CD4-positive, alpha-beta T cell (primary cell): ENCODE measurements around the gene ENKD1. TPM values are rescaled to one million over a fixed set of nuclear protein-coding genes. Genes with fewer than 3 reads are reported as not detected.
A peak's percentile ranks its signal among the peaks of the same experiment; 100 is the strongest.

Experiments used
- ATAC-seq: fragments of 200-7000 bp; cut with Tn5 transposase; one replicate; pipeline ENCODE4 v1.10.0; 2022; ENCODE audit warnings: mild to moderate bottlenecking; ENCODE audit not compliant: poor library complexity
- CTCF ChIA-PET: fragments of 350-600 bp; sonication (Branson Sonifier 250); formaldehyde crosslinking; loops from one replicate; lab custom pipeline; 2021; ENCODE audit warnings: antibody characterized with exemption, inconsistent platforms; lab: Charles Lee
- POLR2A ChIA-PET: fragments of 350-600 bp; sonication (Branson Sonifier 250); formaldehyde crosslinking; loops from one replicate; lab custom pipeline; 2021; ENCODE audit warnings: antibody characterized with exemption, inconsistent platforms; lab: Charles Lee
- DNase-seq, 14 experiments: peaks; one replicate each; pipeline ENCODE4 v3.0.0-alpha.2; 2013 to 2020; ENCODE audit warnings: mixed read lengths in 2 of 14
- H3K27ac ChIP-seq, 2 donors: one replicate each; pipeline versions ENCODE4 v1.5.1 to v1.7.0; 2013; ENCODE audit warnings: low read length in 2 of 2, low read depth in 1 of 2, mild to moderate bottlenecking in 1 of 2
- H3K27me3 ChIP-seq, 2 experiments: 1 replicate in 1 of 2; 2 replicates in 1 of 2; pipeline versions ENCODE4 v1.6.1 to v1.7.0; 2013; ENCODE audit warnings: low read length in 2 of 2, control low read depth in 1 of 2, mild to moderate bottlenecking in 1 of 2, moderate library complexity in 1 of 2; ENCODE audit not compliant: insufficient read depth in 2 of 2, control insufficient read depth in 1 of 2
- H3K36me3 ChIP-seq: one replicate; pipeline ENCODE4 v1.6.1; 2013; ENCODE audit warnings: low read length, control low read depth; ENCODE audit not compliant: insufficient read depth
- H3K4me1 ChIP-seq: one replicate; pipeline ENCODE4 v1.6.1; 2013; ENCODE audit warnings: low read length, control low read depth; ENCODE audit not compliant: insufficient read depth
- H3K4me3 ChIP-seq: one replicate; pipeline ENCODE4 v1.5.1; 2013; ENCODE audit warnings: mild to moderate bottlenecking, low read length, moderate library complexity
- H3K9me3 ChIP-seq, 2 experiments: 1 replicate in 1 of 2; 2 replicates in 1 of 2; pipeline versions ENCODE4 v1.6.1 to v1.7.0; 2013; ENCODE audit warnings: low read length in 2 of 2, mild to moderate bottlenecking in 2 of 2, control low read depth in 1 of 2, moderate library complexity in 1 of 2; ENCODE audit not compliant: control insufficient read depth in 1 of 2, insufficient read depth in 1 of 2
- H3K27ac Mint-ChIP-seq: one replicate; pipeline ENCODE4 v1.8.0; 2020; ENCODE audit warnings: mixed read lengths
- H3K27me3 Mint-ChIP-seq: one replicate; pipeline ENCODE4 v1.8.0; 2021; ENCODE audit warnings: mixed read lengths
- H3K36me3 Mint-ChIP-seq: one replicate; pipeline ENCODE4 v1.8.0; 2021; ENCODE audit warnings: low read depth, mixed read lengths
- H3K4me1 Mint-ChIP-seq: one replicate; pipeline ENCODE4 v1.8.0; 2021; ENCODE audit warnings: low read depth, mixed read lengths
- H3K4me3 Mint-ChIP-seq: one replicate; pipeline ENCODE4 v1.8.0; 2020; ENCODE audit warnings: mild to moderate bottlenecking, mixed read lengths
- H3K9me3 Mint-ChIP-seq: one replicate; pipeline ENCODE4 v1.8.0; 2020; ENCODE audit warnings: mixed read lengths
- intact Hi-C, 2 experiments: fragments of 100-400 bp; cut with DNase I in 1 of 2; cut with micrococcal nuclease in 1 of 2; formaldehyde crosslinking; loops; one replicate each; pipeline versions ENCODE4 v1.15.1 to v1.9.0; 2023 to 2025; cut with DNase I, micrococcal nuclease
- polyA plus RNA-seq, 2 donors: library from polyadenylated mRNA; unstranded; fragments of 120-200 nt; gene quantifications; one replicate each; pipeline ENCODE4 v1.2.1, GENCODE V29; 2013
- total RNA-seq, 174 experiments: library from RNA in 2 of 174; stranded (reverse) in 2 of 174; gene quantifications; one replicate each; pipeline ENCODE4 v1.2.3 and lab custom pipeline; 2021 to 2026
- TF ChIP-seq, protein P1 (sequence below): fragments of 200-600 bp; IDR thresholded peaks from one replicate; pipeline ENCODE4 v1.8.0; 2022; ENCODE audit warnings: antibody characterized with exemption, mild to moderate bottlenecking

ENKD1 gene, protein sequence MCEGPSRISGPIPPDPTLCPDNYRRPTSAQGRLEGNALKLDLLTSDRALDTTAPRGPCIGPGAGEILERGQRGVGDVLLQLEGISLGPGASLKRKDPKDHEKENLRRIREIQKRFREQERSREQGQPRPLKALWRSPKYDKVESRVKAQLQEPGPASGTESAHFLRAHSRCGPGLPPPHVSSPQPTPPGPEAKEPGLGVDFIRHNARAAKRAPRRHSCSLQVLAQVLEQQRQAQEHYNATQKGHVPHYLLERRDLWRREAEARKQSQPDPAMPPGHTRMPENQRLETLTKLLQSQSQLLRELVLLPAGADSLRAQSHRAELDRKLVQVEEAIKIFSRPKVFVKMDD
- total RNA-seq (1 to 10 TPM; 2.0 to 3.5 TPM), total RNA-seq (lab: John Stamatoyannopoulos, UW) (0.80 to 22.1 (median 10.5) reads per million in 172 experiments)
- 6.9 TPM for polyA plus RNA-seq (2013, experiment 1 of 2)
- 7.7 TPM for polyA plus RNA-seq (2013, experiment 2 of 2)

DNA sequence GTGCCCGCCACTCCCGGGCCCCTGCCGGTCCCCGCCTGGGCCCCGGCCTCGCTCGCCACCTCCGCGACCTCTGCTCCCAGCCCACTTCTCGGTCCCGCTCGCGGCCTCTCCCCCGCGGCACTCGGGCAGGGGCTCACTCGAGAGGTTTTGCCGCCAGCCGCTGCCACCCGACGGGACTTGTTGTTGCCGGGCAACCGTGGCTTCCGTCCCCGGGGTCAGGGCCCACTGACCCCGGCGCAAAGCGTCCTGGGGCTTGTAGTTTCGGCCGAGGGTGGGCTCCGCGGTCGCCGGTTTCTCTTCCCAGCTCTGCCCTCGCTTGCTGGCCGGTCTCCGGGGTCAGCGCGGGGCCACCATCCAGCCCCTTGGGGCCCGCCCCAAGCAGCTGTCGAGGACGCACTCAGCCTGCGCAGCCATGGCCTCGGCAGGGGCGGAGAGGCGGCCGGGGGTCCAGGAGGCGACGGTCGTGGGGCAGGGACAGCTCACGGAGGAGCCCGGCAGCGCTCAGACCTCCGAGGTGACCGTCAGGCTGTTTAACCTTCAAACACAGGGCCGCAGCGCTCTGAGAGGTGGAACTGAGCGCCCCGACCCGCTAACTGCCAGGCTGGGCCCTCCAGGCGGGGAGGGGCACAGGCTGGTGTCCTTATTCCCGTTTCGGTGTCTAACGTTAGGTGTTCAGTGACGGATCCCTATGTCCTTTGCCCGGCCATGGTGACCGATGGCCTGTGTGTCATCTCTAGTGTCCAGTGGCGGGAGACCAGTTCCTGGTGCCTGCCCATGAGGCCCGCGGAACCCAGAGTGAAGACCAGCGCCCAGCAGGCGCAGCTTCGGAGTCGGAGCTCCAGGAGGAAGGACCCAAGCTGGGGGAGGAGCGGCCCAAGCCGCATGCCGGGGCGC, at the start of gene ENKD1, which contains the start of gene C16orf86:
Gene ENKD1 (minus strand): TSS at position 192 of the 894 bp plus-strand sequence. CDS start 308 bp downstream, outside the sequence.
Gene C16orf86 (plus strand): TSS at position 256 of the 894 bp plus-strand sequence. CDS start 157 bp downstream, at position 413.
- peaks cover 26% of the 10 kb centered on the region for H3K4me1 Mint-ChIP-seq

DNA sequence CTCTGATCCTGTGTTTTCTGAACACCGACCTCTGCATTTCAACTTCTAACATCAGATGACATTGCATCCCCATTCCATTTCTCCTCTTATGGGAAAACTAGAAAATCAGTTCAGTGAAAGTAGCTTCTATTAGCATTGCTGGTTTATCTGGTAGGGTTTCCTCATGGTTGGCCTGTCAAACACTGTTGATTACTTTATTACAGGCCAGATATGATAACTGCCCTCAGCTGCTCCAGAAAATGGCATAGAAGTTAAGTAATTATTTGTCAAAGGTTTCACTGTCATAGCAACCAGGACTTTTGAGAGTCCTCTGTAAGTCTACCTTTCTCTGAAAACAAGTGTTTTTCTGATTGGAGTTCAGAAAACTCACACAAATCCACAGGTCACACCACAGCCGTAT, 49.5 kb upstream of the ENKD1 start:
- H3K4me1 ChIP-seq = peaks cover 29% of the 10 kb centered on the region
- no peak overlapping the region for H3K27ac ChIP-seq
- no peaks in the 10 kb centered on the region for H3K36me3 ChIP-seq
- Mint-ChIP-seq H3K36me3 (peaks cover 17% of the 10 kb centered on the region), H3K4me1 (peaks cover 41% of the 10 kb centered on the region), H3K4me3 (peak overlapping the region; percentile 53), H3K27me3 (no peaks in the 10 kb centered on the region), H3K9me3 (no peaks in the 10 kb centered on the region), H3K27ac (no peak overlapping the region)
- ATAC-seq (no peak), DNase-seq (no peak)
- TF ChIP-seq, protein P1, sequence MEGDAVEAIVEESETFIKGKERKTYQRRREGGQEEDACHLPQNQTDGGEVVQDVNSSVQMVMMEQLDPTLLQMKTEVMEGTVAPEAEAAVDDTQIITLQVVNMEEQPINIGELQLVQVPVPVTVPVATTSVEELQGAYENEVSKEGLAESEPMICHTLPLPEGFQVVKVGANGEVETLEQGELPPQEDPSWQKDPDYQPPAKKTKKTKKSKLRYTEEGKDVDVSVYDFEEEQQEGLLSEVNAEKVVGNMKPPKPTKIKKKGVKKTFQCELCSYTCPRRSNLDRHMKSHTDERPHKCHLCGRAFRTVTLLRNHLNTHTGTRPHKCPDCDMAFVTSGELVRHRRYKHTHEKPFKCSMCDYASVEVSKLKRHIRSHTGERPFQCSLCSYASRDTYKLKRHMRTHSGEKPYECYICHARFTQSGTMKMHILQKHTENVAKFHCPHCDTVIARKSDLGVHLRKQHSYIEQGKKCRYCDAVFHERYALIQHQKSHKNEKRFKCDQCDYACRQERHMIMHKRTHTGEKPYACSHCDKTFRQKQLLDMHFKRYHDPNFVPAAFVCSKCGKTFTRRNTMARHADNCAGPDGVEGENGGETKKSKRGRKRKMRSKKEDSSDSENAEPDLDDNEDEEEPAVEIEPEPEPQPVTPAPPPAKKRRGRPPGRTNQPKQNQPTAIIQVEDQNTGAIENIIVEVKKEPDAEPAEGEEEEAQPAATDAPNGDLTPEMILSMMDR = no peak
- CTCF ChIA-PET = no interaction called here
- POLR2A ChIA-PET = no interaction called here
- H3K9me3 ChIP-seq = no peaks in the 10 kb centered on the region
- intact Hi-C loops = loop anchor here in 1 of 2 experiments (2.0 kb wide), 1 partner anchor 47 kb away; no protein-coding TSS in a partner anchor
- H3K4me3 ChIP-seq = no peak overlapping the region
- H3K27me3 ChIP-seq = no peaks in the 10 kb centered on the region

More for the DNA sequence above, at the start of gene ENKD1, which contains the start of gene C16orf86:
- peak; percentile 64 for ATAC-seq
- TF ChIP-seq, protein P1 = no peak
- Histone ChIP-seq H3K36me3 (no peaks in the 10 kb centered on the region), H3K27me3 (no peaks in the 10 kb centered on the region), H3K27ac (peak within 1 kb of the TSS; percentile 28 to 44), H3K9me3 (no peaks in the 10 kb centered on the region), H3K4me1 (peaks cover 39% of the 10 kb centered on the region), H3K4me3 (peak within 1 kb of the TSS; percentile 65)
- H3K27me3 Mint-ChIP-seq = no peaks in the 10 kb centered on the region
- intact Hi-C loops = loop anchor here (1.0 to 5.0 kb wide), 4 partner anchors 23 to 185 kb away; partner anchors contain the start of genes AGRP (in 1 of the 2), ATP6V0D1 (in 1 of the 2), CENPT (in 1 of the 2) and NUTF2 (in 1 of the 2)
- POLR2A ChIA-PET = interaction anchor here (0.6 to 3.3 kb wide), 8 partner anchors 22 to 146 kb away, joined by 3 to 26 read pairs (median 9); partner anchors contain the start of genes CARMIL2, CTCF and GFOD2
- DNase-seq = peak; percentile 69 to 93 (median 78)
- peak within 1 kb of the TSS; percentile 90 for H3K4me3 Mint-ChIP-seq
- CTCF ChIA-PET = interaction anchor here (0.6 to 6.1 kb wide), 10 partner anchors 22 to 273 kb away, joined by 3 to 81 read pairs (median 5); partner anchors contain the start of genes ATP6V0D1, CARMIL2, CTCF and GFOD2
- peaks cover 3% of the 10 kb centered on the region for H3K36me3 Mint-ChIP-seq
- peak within 1 kb of the TSS; percentile 62 for H3K27ac Mint-ChIP-seq
- no peaks in the 10 kb centered on the region for H3K9me3 Mint-ChIP-seq

DNA sequence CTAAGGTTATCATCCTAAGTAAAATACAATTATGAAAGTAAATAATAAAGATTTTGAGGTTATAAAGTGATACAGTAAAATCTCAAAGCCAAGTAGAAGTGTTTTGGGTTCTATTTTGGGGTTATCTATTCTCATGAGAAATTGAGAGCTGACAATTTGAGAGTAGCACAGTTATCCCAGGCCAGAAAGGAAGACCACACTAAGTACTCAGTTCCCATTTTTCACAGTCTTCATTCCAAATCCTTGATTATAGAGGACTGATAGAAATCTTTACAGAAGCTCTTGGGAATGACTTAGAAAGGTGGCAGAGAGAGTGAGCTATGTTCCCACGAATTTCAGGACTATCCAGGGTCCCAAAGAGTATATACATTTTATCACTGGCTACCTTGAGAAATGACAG, 48.0 kb upstream of the ENKD1 start:
- no peaks in the 10 kb centered on the region for H3K27me3 Mint-ChIP-seq
- peaks cover 25% of the 10 kb centered on the region for H3K4me1 Mint-ChIP-seq

More for the DNA sequence above, 48.0 kb upstream of the ENKD1 start:
- Histone ChIP-seq H3K9me3 (no peaks in the 10 kb centered on the region), H3K4me1 (peaks cover 21% of the 10 kb centered on the region), H3K27ac (no peak overlapping the region), H3K27me3 (no peaks in the 10 kb centered on the region), H3K36me3 (no peaks in the 10 kb centered on the region), H3K4me3 (no peak overlapping the region)
- ChIA-PET CTCF (interaction anchor here (0.7 to 1.0 kb wide), 2 partner anchors 224 to 233 kb away, joined by 3 read pairs; no protein-coding TSS in a partner anchor), POLR2A (no interaction called here)
- H3K4me3 Mint-ChIP-seq = no peak overlapping the region
- no peak overlapping the region for H3K27ac Mint-ChIP-seq
- TF ChIP-seq, protein P1 = no peak
- intact Hi-C loops = no loop called here
- no peaks in the 10 kb centered on the region for H3K9me3 Mint-ChIP-seq
- ATAC-seq = no peak
- no peak for DNase-seq
- H3K36me3 Mint-ChIP-seq = peaks cover 15% of the 10 kb centered on the region
